Limb (tissue), 2 donors: ENCODE data around the gene C11orf68.

Source experiments
- DNase-seq, 2 donors: peaks; one replicate each; pipeline ENCODE4 v3.0.0-alpha.2; 2016; ENCODE audit errors: extremely low spot score in 2 of 2

C11orf68 gene

GRCh38 chr11:65872586-65873317, 46.1 kb downstream of the C11orf68 start, which contains the start of gene EFEMP2:
EFEMP2 (minus strand) TSS chr11:65872800; CDS start chr11:65872354, 446 bp downstream.
- DNase-seq, result peak; percentile 38 to 83

- DNase-seq, result no peak
Measured at GRCh38 chr11:65871811-65872548, 46.9 kb downstream of the C11orf68 start.

GRCh38 chr11:65870706-65871681, 47.9 kb downstream of the C11orf68 start:
- DNase-seq, result no peak

GRCh38 chr11:65870307-65870658, 48.6 kb downstream of the C11orf68 start:
- DNase-seq, result no peak

GRCh38 chr11:65869643-65870306, 49.1 kb downstream of the C11orf68 start:
- no peak for DNase-seq

GRCh38 chr11:65868907-65869306, 50.0 kb downstream of the C11orf68 start:
- DNase-seq, result no peak

- peak in 1 of 2 donors; percentile 51 for DNase-seq
Measured at GRCh38 chr11:65868076-65868667, 50.7 kb downstream of the C11orf68 start.

GRCh38 chr11:65867284-65868071, 51.4 kb downstream of the C11orf68 start:
- DNase-seq, result peak in 1 of 2 donors; percentile 60
